HL-60 (cell line): ENCODE data around the gene LIMS2.

Source experiments
- DNase-seq, 2 experiments: peaks; one replicate each; pipeline ENCODE4 v3.0.0-alpha.2; 2010 to 2020; ENCODE audit warnings: low read depth in 1 of 2, low spot score in 1 of 2
- H3K27ac ChIP-seq: fragments of 250-450 bp; sonication (Bioruptor Pico); replicated peaks from 2 replicates; pipeline ENCODE4 v1.5.1; 2020; ENCODE audit warnings: mild to moderate bottlenecking, moderate library complexity
- H3K27me3 ChIP-seq: fragments of 250-450 bp; sonication (Bioruptor Pico); 2 replicates; pipeline ENCODE4 v1.5.1; 2021; ENCODE audit warnings: mild to moderate bottlenecking, moderate library complexity; ENCODE audit not compliant: insufficient read depth, poor library complexity, severe bottlenecking
- H3K4me3 ChIP-seq: replicated peaks from 2 replicates; pipeline ENCODE4 v1.5.1; 2011; ENCODE audit warnings: mild to moderate bottlenecking, control low read depth, low read length; ENCODE audit not compliant: insufficient read depth
- CTCF ChIP-seq: IDR thresholded peaks from one replicate; pipeline ENCODE4 v1.5.1; 2011; ENCODE audit warnings: low read length, control low read depth, inconsistent platforms; ENCODE audit not compliant: insufficient read depth
- GABPA ChIP-seq: IDR thresholded peaks from 2 replicates; pipeline ENCODE4 v1.6.1; 2012; ENCODE audit warnings: low read depth
- POLR2AphosphoS5 ChIP-seq: IDR thresholded peaks from 2 replicates; pipeline ENCODE4 v1.6.1; 2012; ENCODE audit warnings: low read depth
- REST ChIP-seq: IDR thresholded peaks from 2 replicates; pipeline ENCODE4 v1.6.1; 2012; ENCODE audit warnings: low read depth; ENCODE audit not compliant: insufficient replicate concordance
- SPI1 ChIP-seq: IDR thresholded peaks from 2 replicates; pipeline ENCODE4 v1.6.1; 2012; ENCODE audit warnings: low read depth, mild to moderate bottlenecking, borderline replicate concordance

LIMS2 gene

GRCh38 chr2:127604986-127605385 lies 70.3 kb downstream of the LIMS2 start:
- H3K4me3 ChIP-seq, result no peak overlapping the region
- no peaks in the 10 kb centered on the region for H3K27me3 ChIP-seq
- TF ChIP-seq SPI1 (no peak), REST (no peak), CTCF (no peak), POLR2AphosphoS5 (no peak), GABPA (no peak)
- H3K27ac ChIP-seq, result no peak overlapping the region
- DNase-seq, result no peak

GRCh38 chr2:127599211-127599610 lies 76.1 kb downstream of the LIMS2 start:
- H3K27me3 ChIP-seq, result no peaks in the 10 kb centered on the region
- no peak overlapping the region for H3K27ac ChIP-seq
- TF ChIP-seq POLR2AphosphoS5, result no peak
- TF ChIP-seq GABPA, result no peak
- TF ChIP-seq SPI1, result no peak
- TF ChIP-seq REST, result no peak
- TF ChIP-seq CTCF, result no peak
- DNase-seq, result no peak
- no peak overlapping the region for H3K4me3 ChIP-seq

- no peaks in the 10 kb centered on the region for H3K27me3 ChIP-seq
- TF ChIP-seq CTCF (no peak), REST (no peak), POLR2AphosphoS5 (no peak), GABPA (no peak), SPI1 (no peak)
- H3K27ac ChIP-seq, result no peak overlapping the region
- H3K4me3 ChIP-seq, result no peak overlapping the region
- DNase-seq, result no peak
Observed at GRCh38 chr2:127598711-127599110, 76.6 kb downstream of the LIMS2 start.
